Stimulated activated CD4-positive, alpha-beta T cell treated with anti-CD3 and anti-CD28 coated beads, TNF-alpha, amount 100 ng/mL, for 24 hours (primary cell): ENCODE measurements around the gene FARS2.

Experiments used
- DNase-seq, 3 experiments: peaks; one replicate each; pipeline ENCODE4 v3.0.0-alpha.2; 2020; ENCODE audit warnings: low read depth in 3 of 3

Gene FARS2

GRCh38 chr6:5506149-5506548, 244.8 kb downstream of the FARS2 start:
- DNase-seq: no peak

- DNase-seq: no peak
Observed at GRCh38 chr6:5506597-5506996, 245.3 kb downstream of the FARS2 start.

GRCh38 chr6:5507131-5507681, 245.9 kb downstream of the FARS2 start:
- DNase-seq: no peak

DNA sequence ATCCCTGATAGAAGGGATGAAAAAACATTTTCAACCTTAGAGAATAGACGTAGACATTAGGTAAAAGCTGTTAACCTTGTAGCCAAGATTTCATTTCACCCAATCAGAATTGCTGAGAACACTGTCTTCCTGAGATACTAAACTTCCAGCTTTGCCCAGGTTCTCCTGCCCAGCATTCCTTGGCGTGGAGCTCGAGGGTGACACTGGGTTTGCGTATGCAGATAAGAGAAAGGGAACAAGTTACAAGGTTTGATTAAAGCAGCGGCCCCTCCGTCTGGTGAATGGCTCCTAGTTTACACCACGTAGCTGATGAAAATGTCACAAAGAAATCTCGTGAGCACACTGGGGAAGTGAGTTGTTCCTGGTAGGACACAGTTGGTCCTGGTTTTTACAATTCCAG, 247.8 kb downstream of the FARS2 start:
- no peak for DNase-seq

GRCh38 chr6:5510331-5511133, 249.2 kb downstream of the FARS2 start:
- no peak for DNase-seq

- DNase-seq: no peak
Observed at GRCh38 chr6:5511954-5512353, 250.6 kb downstream of the FARS2 start.

DNA sequence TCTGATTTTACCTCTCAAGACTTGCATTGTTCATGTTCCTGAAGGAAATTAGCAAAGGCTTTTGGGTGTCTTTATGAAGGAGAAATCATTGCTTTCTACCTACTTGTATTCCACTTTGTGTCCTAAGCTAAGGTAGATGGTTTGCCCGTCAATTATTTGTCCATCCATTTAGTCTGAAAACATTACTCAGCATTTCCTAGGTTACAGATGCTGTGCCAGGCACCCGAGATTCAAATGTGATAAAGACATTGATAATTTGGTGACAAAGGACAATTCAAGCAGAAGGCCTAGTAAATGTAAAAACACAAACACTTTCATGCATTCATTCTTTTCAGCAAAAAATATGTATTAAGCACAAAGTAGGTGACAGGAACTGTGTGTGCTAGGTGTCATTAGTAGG, 251.1 kb downstream of the FARS2 start:
- DNase-seq: no peak

- no peak for DNase-seq
Observed at GRCh38 chr6:5513408-5513807, 252.1 kb downstream of the FARS2 start.

DNA sequence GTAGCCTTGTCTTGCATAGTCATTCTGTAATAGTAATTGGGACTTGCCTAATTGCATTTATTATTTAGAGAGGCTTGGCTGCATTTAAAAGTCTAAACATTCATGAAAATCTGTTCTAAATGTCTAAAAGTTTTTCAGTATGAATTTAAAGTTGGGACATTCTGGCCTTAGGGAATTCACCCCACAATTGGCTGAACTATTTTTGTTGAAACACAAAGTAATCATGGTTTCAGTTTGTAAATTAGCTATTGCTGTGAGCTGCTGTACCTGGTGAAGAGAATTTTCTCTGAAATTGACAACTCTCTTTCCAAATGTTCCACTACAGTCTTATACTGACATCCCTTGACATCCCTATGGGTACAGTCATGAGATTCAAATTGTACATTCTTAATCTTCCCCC, 253.0 kb downstream of the FARS2 start:
- no peak for DNase-seq

GRCh38 chr6:5515200-5515599, 253.9 kb downstream of the FARS2 start:
- DNase-seq: no peak

- DNase-seq: no peak
Observed at GRCh38 chr6:5516036-5516435, 254.7 kb downstream of the FARS2 start.

DNA sequence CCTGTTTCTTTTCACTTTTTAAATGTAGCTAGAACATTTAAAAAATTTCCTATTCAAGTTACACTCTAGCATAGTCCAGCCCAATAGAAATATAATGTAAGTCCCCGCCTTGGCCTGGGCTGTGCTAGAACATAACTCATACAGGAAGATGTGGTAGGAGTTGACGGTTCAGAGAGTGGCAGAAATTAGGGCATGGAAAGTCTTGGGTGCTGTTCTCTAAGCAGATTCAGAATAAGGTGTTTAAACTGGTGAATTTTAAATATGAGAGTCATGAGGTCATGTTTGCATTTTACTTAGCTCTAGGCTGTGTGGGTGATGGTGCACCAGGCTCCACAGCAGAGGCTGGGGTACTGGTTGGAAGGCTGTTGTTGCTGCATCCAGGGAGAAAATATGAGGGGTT, 256.5 kb downstream of the FARS2 start:
- DNase-seq: peak in 2 of 3 experiments; percentile 13 to 22

DNA sequence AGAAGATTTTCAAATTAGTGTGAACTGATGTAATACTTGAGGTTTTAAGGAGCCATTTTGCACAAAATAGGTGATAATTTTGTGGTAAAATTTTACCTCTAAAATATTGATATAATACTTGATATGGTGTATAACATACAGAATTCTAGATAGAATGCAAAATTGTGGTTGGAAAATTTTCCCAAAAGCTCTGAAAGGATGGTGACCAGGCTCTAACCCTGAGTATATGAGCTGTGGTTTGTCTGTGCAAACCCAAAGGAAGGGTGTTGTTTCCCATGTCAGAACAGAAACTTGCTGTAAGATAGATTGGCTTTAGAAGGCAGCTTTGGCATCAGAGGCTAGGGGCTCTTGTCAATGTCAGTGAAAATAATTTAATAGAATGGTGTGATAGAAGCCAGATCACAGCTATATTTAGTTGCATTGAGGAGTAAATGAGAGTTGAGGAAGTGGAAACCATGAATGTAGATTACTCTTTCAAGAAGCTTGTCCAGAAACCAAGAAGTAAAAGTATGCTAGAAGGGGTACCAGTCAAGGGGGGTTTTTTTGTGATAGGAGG, 257.7 kb downstream of the FARS2 start:
- no peak for DNase-seq

DNA sequence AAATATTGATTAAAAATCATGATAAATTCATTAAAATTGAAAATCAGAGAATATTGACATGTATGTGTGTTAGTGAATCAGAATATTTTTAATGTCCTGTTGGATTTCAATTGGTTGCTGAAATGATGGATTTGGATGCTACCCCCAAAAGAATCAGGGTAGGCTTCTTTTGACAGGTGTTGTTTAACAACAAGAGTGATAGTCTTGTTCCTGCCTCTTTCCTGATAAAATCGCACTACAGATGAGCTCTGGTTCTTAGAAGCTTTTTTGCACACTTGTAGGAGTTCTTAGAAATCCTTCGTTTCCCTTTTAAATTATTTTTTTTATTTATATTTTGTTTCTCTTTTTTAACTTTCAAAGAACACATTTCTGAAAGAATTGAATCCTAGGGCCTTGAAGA, 259.5 kb downstream of the FARS2 start:
- DNase-seq: no peak

GRCh38 chr6:5521322-5521721, 260.0 kb downstream of the FARS2 start:
- no peak for DNase-seq

- DNase-seq: no peak
Observed at GRCh38 chr6:5522147-5522546, 260.8 kb downstream of the FARS2 start.

- DNase-seq: no peak
Observed at GRCh38 chr6:5524110-5524509, 262.8 kb downstream of the FARS2 start.

DNA sequence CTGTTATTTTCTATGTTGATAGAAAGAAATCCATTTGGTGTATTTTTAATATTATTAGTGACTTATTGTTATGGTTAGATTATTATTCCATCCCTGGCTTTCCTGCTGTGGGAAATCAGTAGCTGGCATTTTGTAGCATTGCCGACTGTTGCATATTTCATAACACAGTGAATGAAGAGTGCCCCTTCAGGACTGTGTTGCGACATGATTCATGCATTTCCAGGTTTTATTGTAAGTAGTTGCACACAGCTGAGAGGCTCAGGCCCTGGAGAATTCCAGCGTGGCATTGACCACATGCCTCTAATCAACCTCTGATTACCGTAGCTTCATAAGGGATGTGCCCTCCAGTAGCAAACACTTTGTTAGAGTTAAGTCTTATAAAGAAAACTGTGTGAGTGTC, 263.9 kb downstream of the FARS2 start:
- no peak for DNase-seq

- DNase-seq: no peak
Observed at GRCh38 chr6:5529015-5529414, 267.7 kb downstream of the FARS2 start.

DNA sequence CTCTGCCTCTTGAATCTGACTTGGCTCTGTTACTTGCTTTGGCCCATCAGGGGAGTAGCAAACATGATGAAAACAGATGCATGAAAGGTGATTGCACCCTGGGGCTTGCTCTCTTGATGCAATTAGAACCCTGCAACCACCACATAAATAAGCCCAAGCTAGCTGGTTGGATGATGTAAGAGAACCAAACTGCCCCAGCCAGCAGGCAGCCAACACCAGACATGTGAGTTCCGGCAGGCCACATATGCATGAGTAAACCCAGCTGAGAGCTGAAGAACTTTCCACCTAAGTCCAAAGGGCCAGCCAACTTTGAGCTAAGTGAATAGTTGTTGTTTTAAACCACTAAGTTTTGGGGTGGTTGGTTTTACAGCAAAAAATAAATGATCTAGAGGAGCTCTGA, 268.4 kb downstream of the FARS2 start:
- DNase-seq: no peak

DNA sequence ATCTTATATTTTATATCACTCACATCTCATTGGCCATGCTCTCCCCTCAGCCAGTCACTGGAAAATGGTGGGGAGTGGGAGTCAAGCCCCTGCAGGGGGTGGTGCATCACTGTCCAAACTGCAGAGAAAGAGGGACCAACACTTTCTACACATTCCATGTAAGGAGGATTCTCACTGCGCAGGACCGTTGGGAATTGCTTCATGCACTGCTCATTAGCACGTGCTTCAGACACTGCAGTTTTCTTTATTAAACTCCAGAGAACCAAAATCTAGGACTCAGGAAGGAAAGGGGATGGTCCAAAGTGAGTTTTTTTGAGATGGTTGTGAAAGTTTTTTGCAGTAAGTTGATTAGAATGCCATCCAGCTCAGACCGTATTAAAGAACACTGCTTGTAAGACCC, 269.8 kb downstream of the FARS2 start:
- no peak for DNase-seq

DNA sequence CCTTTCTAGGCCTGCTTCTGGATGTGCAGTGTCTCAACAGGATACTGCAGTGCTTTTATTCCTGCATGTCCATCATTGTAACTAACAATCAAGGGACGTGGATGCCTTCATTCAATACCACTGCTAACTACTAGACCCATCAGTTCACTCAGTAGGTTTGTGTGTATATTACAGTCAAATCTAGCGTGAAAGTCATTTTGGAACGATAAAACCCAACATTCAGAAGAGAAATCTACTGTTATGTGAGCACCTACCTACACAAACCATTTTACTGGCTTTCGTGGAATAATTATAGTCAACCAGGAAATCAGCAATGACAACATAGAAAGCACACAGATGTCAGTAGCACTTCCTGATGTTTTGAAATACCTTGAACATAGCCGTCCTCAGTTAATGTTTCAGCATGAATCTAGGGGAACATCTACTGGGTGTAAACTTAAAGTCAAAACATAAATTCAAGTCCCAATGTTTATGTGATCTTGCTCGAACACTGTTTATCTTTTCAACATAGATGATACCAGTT, 270.6 kb downstream of the FARS2 start:
- DNase-seq: no peak

DNA sequence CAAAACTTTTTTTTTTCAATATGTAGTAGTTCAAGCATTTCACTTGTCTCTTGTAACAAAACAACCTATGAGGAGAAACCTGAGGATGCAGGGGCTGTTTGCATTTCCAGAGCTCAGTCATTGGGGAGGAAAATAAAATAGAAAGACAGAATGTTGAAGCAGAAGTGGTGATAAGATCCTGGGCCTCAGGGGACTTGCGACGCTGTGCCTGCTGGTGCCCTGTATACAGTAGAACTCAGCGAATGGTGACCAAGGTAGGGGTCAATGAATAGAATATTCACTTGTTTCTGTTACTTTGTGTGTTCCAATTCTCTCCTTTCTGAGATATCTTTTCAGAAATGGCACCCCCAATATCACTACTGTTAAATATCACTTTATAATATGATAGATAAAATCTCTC, 271.6 kb downstream of the FARS2 start:
- DNase-seq: no peak
